Measurements from ENCODE around the gene UNC5B. TPM values are rescaled to one million over a fixed set of nuclear protein-coding genes. Genes with fewer than 3 reads are reported as not detected.
A peak's percentile ranks its signal among the peaks of the same experiment; 100 is the strongest.

Gene UNC5B
- total RNA-seq, 1 donor from 2014 or later = 231 TPM

- H3K27me3 Mint-ChIP-seq (ENCODE audit: unreplicated experiment) = peaks cover 49% of the 10 kb centered on the region
- peaks cover 2% of the 10 kb centered on the region for H3K4me1 Mint-ChIP-seq (ENCODE audit: unreplicated experiment)
- peak overlapping the region; percentile 42 for H3K4me3 Mint-ChIP-seq (ENCODE audit: unreplicated experiment)
- H3K36me3 Mint-ChIP-seq (ENCODE audit: low read depth, unreplicated experiment) = peaks cover 33% of the 10 kb centered on the region
- no peak for DNase-seq (ENCODE audit: low spot score)
- no peak for TF ChIP-seq CTCF (IDR thresholded peaks at IDR 0.05; ENCODE audit: unreplicated experiment)
- no peaks in the 10 kb centered on the region for H3K9me3 Mint-ChIP-seq (ENCODE audit: unreplicated experiment)
- H3K27ac Mint-ChIP-seq (ENCODE audit: unreplicated experiment) = no peak overlapping the region
These were observed 91.2 kb downstream of the UNC5B start for GRCh38 chr10:71303569-71303907.

GRCh38 chr10:71304914-71305313 is 92.5 kb downstream of the UNC5B start:
- Mint-ChIP-seq H3K27me3 (ENCODE audit: unreplicated experiment) (peaks cover 47% of the 10 kb centered on the region), H3K27ac (ENCODE audit: unreplicated experiment) (peak overlapping the region; percentile 48), H3K4me3 (ENCODE audit: unreplicated experiment) (no peak overlapping the region), H3K9me3 (ENCODE audit: unreplicated experiment) (no peaks in the 10 kb centered on the region), H3K4me1 (ENCODE audit: unreplicated experiment) (peaks cover 2% of the 10 kb centered on the region), H3K36me3 (ENCODE audit: low read depth, unreplicated experiment) (peaks cover 25% of the 10 kb centered on the region)
- no peak for DNase-seq (ENCODE audit: low spot score)
- TF ChIP-seq CTCF (IDR thresholded peaks at IDR 0.05; ENCODE audit: unreplicated experiment) = no peak

GRCh38 chr10:71306979-71307378 is 94.6 kb downstream of the UNC5B start:
- no peak overlapping the region for H3K27ac Mint-ChIP-seq (ENCODE audit: unreplicated experiment)
- no peak for DNase-seq (ENCODE audit: low spot score)
- H3K27me3 Mint-ChIP-seq (ENCODE audit: unreplicated experiment) = peaks cover 39% of the 10 kb centered on the region
- no peak overlapping the region for H3K4me3 Mint-ChIP-seq (ENCODE audit: unreplicated experiment)
- no peaks in the 10 kb centered on the region for H3K9me3 Mint-ChIP-seq (ENCODE audit: unreplicated experiment)
- no peak for TF ChIP-seq CTCF (IDR thresholded peaks at IDR 0.05; ENCODE audit: unreplicated experiment)
- peaks cover 2% of the 10 kb centered on the region for H3K4me1 Mint-ChIP-seq (ENCODE audit: unreplicated experiment)
- H3K36me3 Mint-ChIP-seq (ENCODE audit: low read depth, unreplicated experiment) = peaks cover 21% of the 10 kb centered on the region

GRCh38 chr10:71307469-71308085 is 95.2 kb downstream of the UNC5B start:
- Mint-ChIP-seq H3K9me3 (ENCODE audit: unreplicated experiment) (no peaks in the 10 kb centered on the region), H3K27me3 (ENCODE audit: unreplicated experiment) (peaks cover 35% of the 10 kb centered on the region)
- DNase-seq (ENCODE audit: low spot score) = no peak

More at GRCh38 chr10:71307469-71308085, 95.2 kb downstream of the UNC5B start:
- Mint-ChIP-seq H3K4me1 (ENCODE audit: unreplicated experiment) (no peaks in the 10 kb centered on the region), H3K27ac (ENCODE audit: unreplicated experiment) (no peak overlapping the region), H3K4me3 (ENCODE audit: unreplicated experiment) (no peak overlapping the region), H3K36me3 (ENCODE audit: low read depth, unreplicated experiment) (peaks cover 16% of the 10 kb centered on the region)
- TF ChIP-seq CTCF (IDR thresholded peaks at IDR 0.05; ENCODE audit: unreplicated experiment) = no peak
